ENCODE data around the gene AKNA.
"Not testable (repeated sequence)": the region's sequence is repeated elsewhere in the genome, so short reads cannot be mapped to it uniquely, and the experiment has no call there.

DNA sequence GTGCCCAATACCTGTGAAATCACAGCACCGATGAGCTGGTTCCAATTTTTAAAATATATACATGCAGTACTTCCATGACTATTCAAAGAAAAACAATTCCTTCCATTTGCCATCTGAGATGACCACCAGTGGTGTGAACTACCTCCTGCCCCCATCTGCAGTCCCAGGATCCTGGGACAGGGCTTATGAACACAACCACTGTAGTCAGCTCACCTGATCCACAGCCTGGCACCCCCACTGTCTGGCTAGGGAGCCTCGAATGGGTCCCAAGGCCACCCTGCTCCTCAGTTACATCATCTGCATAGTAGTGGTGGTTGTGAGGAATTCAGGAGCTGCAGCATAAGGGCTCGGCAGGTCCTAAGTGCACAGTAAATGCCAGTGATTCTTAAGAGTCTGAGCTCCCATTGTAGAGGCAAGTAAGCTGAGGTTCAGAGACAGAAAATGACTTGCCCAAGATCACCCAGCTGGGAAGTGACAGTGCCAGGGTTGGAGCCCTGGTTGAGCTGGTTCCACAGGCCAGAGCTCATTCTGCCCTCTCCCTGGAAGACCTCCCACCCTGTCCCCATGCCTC is 62.0 kb downstream of the AKNA start:
- TF ChIP-seq POLR2A, POLR2AphosphoS5 (IDR thresholded peaks at IDR 0.05): not testable (repeated sequence)
- TF ChIP-seq, protein P1, sequence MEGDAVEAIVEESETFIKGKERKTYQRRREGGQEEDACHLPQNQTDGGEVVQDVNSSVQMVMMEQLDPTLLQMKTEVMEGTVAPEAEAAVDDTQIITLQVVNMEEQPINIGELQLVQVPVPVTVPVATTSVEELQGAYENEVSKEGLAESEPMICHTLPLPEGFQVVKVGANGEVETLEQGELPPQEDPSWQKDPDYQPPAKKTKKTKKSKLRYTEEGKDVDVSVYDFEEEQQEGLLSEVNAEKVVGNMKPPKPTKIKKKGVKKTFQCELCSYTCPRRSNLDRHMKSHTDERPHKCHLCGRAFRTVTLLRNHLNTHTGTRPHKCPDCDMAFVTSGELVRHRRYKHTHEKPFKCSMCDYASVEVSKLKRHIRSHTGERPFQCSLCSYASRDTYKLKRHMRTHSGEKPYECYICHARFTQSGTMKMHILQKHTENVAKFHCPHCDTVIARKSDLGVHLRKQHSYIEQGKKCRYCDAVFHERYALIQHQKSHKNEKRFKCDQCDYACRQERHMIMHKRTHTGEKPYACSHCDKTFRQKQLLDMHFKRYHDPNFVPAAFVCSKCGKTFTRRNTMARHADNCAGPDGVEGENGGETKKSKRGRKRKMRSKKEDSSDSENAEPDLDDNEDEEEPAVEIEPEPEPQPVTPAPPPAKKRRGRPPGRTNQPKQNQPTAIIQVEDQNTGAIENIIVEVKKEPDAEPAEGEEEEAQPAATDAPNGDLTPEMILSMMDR (IDR thresholded peaks at IDR 0.05): not testable (repeated sequence)
